Gastrocnemius medialis (tissue), 4 donors: ENCODE measurements around the gene S100G. TPM values are rescaled to one million over a fixed set of nuclear protein-coding genes. Genes with fewer than 3 reads are reported as not detected.
"Not testable (repeated sequence)": the region's sequence is repeated elsewhere in the genome, so short reads cannot be mapped to it uniquely, and the experiment has no call there.

ENCODE experiments used
- ATAC-seq, 2 donors: fragments of 150-250 bp; one replicate each; pipeline ENCODE4 v1.9.1; 2016
- DNase-seq, 2 donors: peaks; one replicate each; pipeline ENCODE4 v3.0.0-alpha.2; 2019
- H3K27ac ChIP-seq, 4 donors: fragments of 200-600 bp; sonication (generic); 1 replicate in 1 of 4; 2 replicates in 3 of 4; pipeline ENCODE4 v1.5.1; 2016 to 2018; ENCODE audit warnings: mild to moderate bottlenecking in 2 of 4, moderate library complexity in 1 of 4
- H3K27me3 ChIP-seq, 3 donors: fragments of 200-600 bp; sonication (generic) in 2 of 3; 1 replicate in 1 of 3; 2 replicates in 2 of 3; pipeline versions ENCODE4 v1.5.1 to v1.6.0; 2016 to 2019; ENCODE audit warnings: mild to moderate bottlenecking in 1 of 3, moderate library complexity in 1 of 3
- H3K36me3 ChIP-seq, 2 donors: fragments of 200-600 bp; sonication (generic) in 1 of 2; one replicate each; pipeline ENCODE4 v1.5.1; 2017 to 2018
- H3K4me1 ChIP-seq, 2 donors: fragments of 200-600 bp; sonication (generic) in 1 of 2; one replicate each; pipeline ENCODE4 v1.5.1; 2016 to 2017; ENCODE audit warnings: mild to moderate bottlenecking in 2 of 2
- H3K4me3 ChIP-seq, 4 donors: fragments of 200-600 bp; sonication (generic) in 3 of 4; 1 replicate in 1 of 4; 2 replicates in 3 of 4; pipeline ENCODE4 v1.5.1; 2016 to 2019; ENCODE audit warnings: mild to moderate bottlenecking in 2 of 4
- H3K9me3 ChIP-seq, 3 donors: fragments of 200-600 bp; sonication (generic) in 2 of 3; 1 replicate in 1 of 3; 2 replicates in 2 of 3; pipeline ENCODE4 v1.5.1; 2016 to 2019
- POLR2A ChIP-seq, 2 donors: fragments of 450-650 bp; IDR thresholded peaks; one replicate each; pipeline ENCODE4 v1.6.1; 2017; ENCODE audit warnings: antibody characterized with exemption in 2 of 2, mild to moderate bottlenecking in 2 of 2, moderate library complexity in 2 of 2
- in situ Hi-C, 4 donors: fragments of 200-750 bp; cut with MboI; loops; one replicate each; pipeline versions ENCODE4 v1.15.0 to v1.8.0; 2017; ENCODE audit warnings: low sequenced_read_pairs in 4 of 4
- intact Hi-C: fragments of 100-400 bp; cut with DNase I; formaldehyde crosslinking; loops from one replicate; pipeline ENCODE4 v1.15.1; 2023; ENCODE audit warnings: low total_unique reads
- total RNA-seq, 4 donors: library from RNA; depleted of rRNA; stranded (reverse); fragments of >200 nt; gene quantifications; one replicate each; pipeline versions ENCODE4 v1.1.0 to v1.2.3, GENCODE V29; 2016
- TF ChIP-seq, protein P1 (sequence below), 5 experiments: fragments of 450-650 bp in 3 of 5; fragments of 200-600 bp in 2 of 5; sonication (generic) in 2 of 5; IDR thresholded peaks in 4 of 5; conservative IDR thresholded peaks in 1 of 5; 1 replicate in 4 of 5; 2 replicates in 1 of 5; pipeline ENCODE4 v1.5.1; 2016 to 2019; ENCODE audit warnings: antibody characterized with exemption in 5 of 5, mild to moderate bottlenecking in 3 of 5, moderate library complexity in 3 of 5

The S100G gene
- total RNA-seq, 4 donors from 2014 or later: not detected

- no peak overlapping the region for H3K4me3 ChIP-seq
- no peaks in the 10 kb centered on the region for H3K9me3 ChIP-seq
- H3K27me3 ChIP-seq: no peaks in the 10 kb centered on the region
- TF ChIP-seq POLR2A (IDR thresholded peaks at IDR 0.05): no peak
- TF ChIP-seq, protein P1, sequence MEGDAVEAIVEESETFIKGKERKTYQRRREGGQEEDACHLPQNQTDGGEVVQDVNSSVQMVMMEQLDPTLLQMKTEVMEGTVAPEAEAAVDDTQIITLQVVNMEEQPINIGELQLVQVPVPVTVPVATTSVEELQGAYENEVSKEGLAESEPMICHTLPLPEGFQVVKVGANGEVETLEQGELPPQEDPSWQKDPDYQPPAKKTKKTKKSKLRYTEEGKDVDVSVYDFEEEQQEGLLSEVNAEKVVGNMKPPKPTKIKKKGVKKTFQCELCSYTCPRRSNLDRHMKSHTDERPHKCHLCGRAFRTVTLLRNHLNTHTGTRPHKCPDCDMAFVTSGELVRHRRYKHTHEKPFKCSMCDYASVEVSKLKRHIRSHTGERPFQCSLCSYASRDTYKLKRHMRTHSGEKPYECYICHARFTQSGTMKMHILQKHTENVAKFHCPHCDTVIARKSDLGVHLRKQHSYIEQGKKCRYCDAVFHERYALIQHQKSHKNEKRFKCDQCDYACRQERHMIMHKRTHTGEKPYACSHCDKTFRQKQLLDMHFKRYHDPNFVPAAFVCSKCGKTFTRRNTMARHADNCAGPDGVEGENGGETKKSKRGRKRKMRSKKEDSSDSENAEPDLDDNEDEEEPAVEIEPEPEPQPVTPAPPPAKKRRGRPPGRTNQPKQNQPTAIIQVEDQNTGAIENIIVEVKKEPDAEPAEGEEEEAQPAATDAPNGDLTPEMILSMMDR (IDR thresholded peaks at IDR 0.05 in 4 of 5, conservative IDR thresholded peaks at IDR 0.05 in 1 of 5): no peak
- in situ Hi-C loops (no loop called here), intact Hi-C loops (no loop called here)
- no peaks in the 10 kb centered on the region for H3K36me3 ChIP-seq
- no peak for ATAC-seq
- no peak overlapping the region for H3K27ac ChIP-seq
- peaks cover 12 to 13% of the 10 kb centered on the region in 2 donors for H3K4me1 ChIP-seq
- DNase-seq: no peak
Observed at GRCh38 chrX:16606142-16606720, 43.7 kb upstream of the S100G start.

DNA sequence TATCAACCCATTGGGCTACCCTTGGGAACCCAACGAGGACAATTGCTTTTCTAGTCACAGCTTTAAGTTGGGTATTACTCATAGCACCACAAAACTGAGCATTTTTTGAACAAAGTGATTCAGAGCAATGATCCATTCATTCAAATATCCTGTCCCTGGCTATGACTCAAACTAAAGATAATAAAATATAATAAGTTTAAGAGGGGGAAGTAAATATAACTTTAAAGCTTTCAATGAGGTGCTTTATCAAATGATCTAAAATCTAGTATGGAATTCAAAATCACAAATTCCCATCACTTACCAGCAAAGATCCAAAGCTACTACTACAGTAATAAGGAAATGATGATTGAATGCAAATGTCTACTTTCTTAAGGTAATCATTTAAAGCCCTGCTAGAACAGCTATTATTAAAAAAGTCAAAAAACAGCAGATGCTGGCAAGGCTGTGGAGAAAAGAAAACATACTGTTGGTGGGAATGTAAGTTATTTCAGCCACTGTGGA, 39.8 kb upstream of the S100G start:
- no peak for TF ChIP-seq POLR2A (IDR thresholded peaks at IDR 0.05)
- TF ChIP-seq, protein P1 (IDR thresholded peaks at IDR 0.05 in 4 of 5, conservative IDR thresholded peaks at IDR 0.05 in 1 of 5): no peak
- no peaks in the 10 kb centered on the region for H3K9me3 ChIP-seq
- no peak for DNase-seq

GRCh38 chrX:16610654-16611053, 39.3 kb upstream of the S100G start:
- H3K27me3 ChIP-seq, H3K4me3 ChIP-seq, ATAC-seq, H3K36me3 ChIP-seq, intact Hi-C loops, H3K4me1 ChIP-seq, DNase-seq, in situ Hi-C loops, H3K27ac ChIP-seq, H3K9me3 ChIP-seq: not testable (repeated sequence)

More for the DNA sequence above, 39.8 kb upstream of the S100G start:
- no peak for ATAC-seq
- in situ Hi-C loops (no loop called here), intact Hi-C loops (no loop called here)
- H3K36me3 ChIP-seq: no peaks in the 10 kb centered on the region
- H3K4me1 ChIP-seq: no peaks in the 10 kb centered on the region
- no peak overlapping the region for H3K4me3 ChIP-seq
- no peak overlapping the region for H3K27ac ChIP-seq
- no peaks in the 10 kb centered on the region for H3K27me3 ChIP-seq

DNA sequence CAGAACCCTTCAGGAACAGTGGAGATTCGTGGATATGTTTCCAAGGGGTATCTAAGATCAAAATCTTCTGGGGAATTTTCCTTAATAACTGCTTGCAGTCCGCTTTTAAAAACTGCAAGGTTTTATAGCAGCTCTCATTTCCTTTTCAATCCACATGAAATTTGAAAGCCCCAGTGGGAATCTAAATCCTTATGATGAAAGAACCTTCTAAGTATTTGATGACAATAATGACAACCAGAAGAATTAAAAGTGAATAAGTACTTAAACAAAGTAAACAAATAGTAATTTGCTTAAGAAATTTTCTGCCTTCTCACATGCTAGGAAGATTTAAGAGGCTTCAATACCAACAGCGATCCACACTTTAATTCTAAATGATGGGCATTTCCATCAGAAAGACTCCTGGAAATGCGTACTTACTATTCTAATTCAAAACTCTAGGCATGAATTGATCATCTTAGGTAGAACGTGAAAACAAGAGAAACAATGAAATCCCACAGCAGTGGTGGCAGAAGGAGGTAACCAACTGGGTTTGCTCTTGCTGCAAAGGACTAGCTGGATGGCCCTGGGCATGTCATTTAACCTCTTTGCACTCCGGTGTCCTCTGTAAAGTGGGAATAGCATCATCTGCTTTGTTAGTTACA, 37.6 kb upstream of the S100G start:
- intact Hi-C loops: no loop called here
- no peak for DNase-seq
- no peak for TF ChIP-seq POLR2A (IDR thresholded peaks at IDR 0.05)
- TF ChIP-seq, protein P1 (IDR thresholded peaks at IDR 0.05 in 4 of 5, conservative IDR thresholded peaks at IDR 0.05 in 1 of 5): no peak
- Histone ChIP-seq H3K4me1 (no peaks in the 10 kb centered on the region), H3K27me3 (no peaks in the 10 kb centered on the region), H3K27ac (no peak overlapping the region), H3K36me3 (no peaks in the 10 kb centered on the region), H3K4me3 (no peak overlapping the region), H3K9me3 (no peaks in the 10 kb centered on the region)
- no peak for ATAC-seq
- in situ Hi-C loops: no loop called here

GRCh38 chrX:16617382-16617781, 32.6 kb upstream of the S100G start:
- TF ChIP-seq POLR2A (IDR thresholded peaks at IDR 0.05): no peak
- TF ChIP-seq, protein P1 (IDR thresholded peaks at IDR 0.05 in 4 of 5, conservative IDR thresholded peaks at IDR 0.05 in 1 of 5): no peak
- no peak overlapping the region for H3K27ac ChIP-seq
- ATAC-seq (no peak), DNase-seq (no peak)
- peaks cover 0 to 5% of the 10 kb centered on the region in 2 donors for H3K36me3 ChIP-seq
- H3K4me1 ChIP-seq: no peaks in the 10 kb centered on the region
- no peak overlapping the region for H3K4me3 ChIP-seq
- in situ Hi-C loops (no loop called here), intact Hi-C loops (no loop called here)
- H3K9me3 ChIP-seq: no peaks in the 10 kb centered on the region
- H3K27me3 ChIP-seq: no peaks in the 10 kb centered on the region
